ENCODE results near the gene HSPA12B.

GRCh38 chr20:3797592-3798372, 65.3 kb downstream of the HSPA12B start:
- no peak for TF ChIP-seq CTCF (IDR thresholded peaks at IDR 0.05)
- TF ChIP-seq EP300 (IDR thresholded peaks at IDR 0.05), result no peak
- TF ChIP-seq POLR2A (IDR thresholded peaks at IDR 0.05), result no peak
